GM23338 (cell line): ENCODE results near the gene TMEM273. TPM values are rescaled to one million over a fixed set of nuclear protein-coding genes. Genes with fewer than 3 reads are reported as not detected.

Experiments used
- ATAC-seq: fragments of 200-7000 bp; cut with Tn5 transposase; 3 replicates; pipeline ENCODE4 v1.9.1; 2020
- DNase-seq: peaks from one replicate; pipeline ENCODE4 v3.0.0-alpha.2; 2015; ENCODE audit warnings: low spot score
- H2AFZ ChIP-seq: fragments of 200-600 bp; sonication (generic); 2 replicates; pipeline ENCODE4 v1.8.0; 2016; ENCODE audit warnings: antibody characterized with exemption, mild to moderate bottlenecking, moderate library complexity
- H3F3A ChIP-seq: fragments of 200-600 bp; sonication (generic); replicated peaks from 2 replicates; pipeline ENCODE4 v1.8.0; 2017; ENCODE audit warnings: antibody characterized with exemption, mixed run types, low read depth
- H3K27ac ChIP-seq: fragments of 200-600 bp; sonication (generic); 2 replicates; pipeline ENCODE4 v1.6.1; 2016; ENCODE audit warnings: low read depth
- H3K27me3 ChIP-seq: fragments of 200-600 bp; sonication (generic); 2 replicates; pipeline ENCODE4 v1.8.0; 2016; ENCODE audit warnings: mild to moderate bottlenecking, mixed run types, moderate library complexity; ENCODE audit not compliant: insufficient read depth
- H3K36me3 ChIP-seq: fragments of 200-600 bp; sonication (generic); 2 replicates; pipeline ENCODE4 v1.8.0; 2016; ENCODE audit warnings: mild to moderate bottlenecking; ENCODE audit not compliant: insufficient read depth
- H3K4me1 ChIP-seq: fragments of 200-600 bp; sonication (generic); 2 replicates; pipeline ENCODE4 v1.8.0; 2016; ENCODE audit warnings: mild to moderate bottlenecking, moderate library complexity; ENCODE audit not compliant: insufficient read depth
- H3K4me2 ChIP-seq: fragments of 200-600 bp; sonication (generic); 2 replicates; pipeline ENCODE4 v1.7.1; 2017; ENCODE audit warnings: mixed run types
- H3K4me3 ChIP-seq: fragments of 200-600 bp; sonication (generic); 2 replicates; pipeline ENCODE4 v1.6.1; 2016; ENCODE audit warnings: mixed run types
- H3K79me2 ChIP-seq: fragments of 200-600 bp; sonication (generic); replicated peaks from 2 replicates; pipeline ENCODE4 v1.8.0; 2017; ENCODE audit warnings: mild to moderate bottlenecking; ENCODE audit not compliant: insufficient read depth
- H3K9me2 ChIP-seq: fragments of 200-600 bp; sonication (generic); 2 replicates; pipeline ENCODE4 v1.8.0; 2017; ENCODE audit not compliant: insufficient read depth
- H4K20me1 ChIP-seq: fragments of 200-600 bp; sonication (generic); replicated peaks from 2 replicates; pipeline ENCODE4 v1.8.0; 2017; ENCODE audit warnings: mild to moderate bottlenecking; ENCODE audit not compliant: insufficient read depth
- H3K27ac Mint-ChIP-seq: 2 replicates; pipeline ENCODE4 v1.8.0; 2020; ENCODE audit warnings: inconsistent platforms, mild to moderate bottlenecking, moderate library complexity, mixed read lengths
- H3K27me3 Mint-ChIP-seq: 3 replicates; pipeline ENCODE4 v1.8.0; 2022; ENCODE audit warnings: low read depth, mild to moderate bottlenecking, moderate library complexity, mixed read lengths, inconsistent platforms; ENCODE audit not compliant: insufficient read depth, poor library complexity
- H3K36me3 Mint-ChIP-seq: 3 replicates; pipeline ENCODE4 v1.8.0; 2021; ENCODE audit warnings: low read depth, mild to moderate bottlenecking, inconsistent platforms, moderate library complexity, mixed read lengths
- H3K4me1 Mint-ChIP-seq: 3 replicates; pipeline ENCODE4 v1.8.0; 2020; ENCODE audit warnings: mild to moderate bottlenecking, inconsistent platforms, mixed read lengths
- H3K4me3 Mint-ChIP-seq: 3 replicates; pipeline ENCODE4 v1.8.0; 2021; ENCODE audit warnings: moderate library complexity, mild to moderate bottlenecking, inconsistent platforms, mixed read lengths
- H3K9me3 Mint-ChIP-seq: 3 replicates; pipeline ENCODE4 v1.8.0; 2020; ENCODE audit warnings: moderate library complexity, mild to moderate bottlenecking, inconsistent platforms, mixed read lengths
- CREB1 ChIP-seq: fragments of 250-450 bp; sonication (Bioruptor Pico); IDR thresholded peaks from 2 replicates; pipeline ENCODE4 v1.5.0; 2020; ENCODE audit warnings: low read depth, mild to moderate bottlenecking, moderate library complexity
- EZH2phosphoT487 ChIP-seq: fragments of 200-600 bp; sonication (generic); IDR thresholded peaks from one replicate; pipeline ENCODE4 v1.8.1; 2018; ENCODE audit warnings: antibody characterized with exemption; ENCODE audit not compliant: unreplicated experiment
- JUNB ChIP-seq: IDR thresholded peaks from one replicate; pipeline ENCODE4 v1.6.1; 2016; ENCODE audit warnings: antibody characterized with exemption; ENCODE audit not compliant: unreplicated experiment
- NANOG ChIP-seq: IDR thresholded peaks from 2 replicates; pipeline ENCODE4 v1.6.1; 2016; ENCODE audit warnings: antibody characterized with exemption, borderline replicate concordance
- POLR2AphosphoS5 ChIP-seq: IDR thresholded peaks from 2 replicates; pipeline ENCODE4 v1.6.1; 2016; ENCODE audit warnings: antibody characterized with exemption, low read depth
- STAT1 ChIP-seq: IDR thresholded peaks from one replicate; pipeline ENCODE4 v1.6.1; 2016; ENCODE audit warnings: antibody characterized with exemption; ENCODE audit not compliant: unreplicated experiment
- ZNF331 ChIP-seq: fragments of 250-450 bp; sonication (Bioruptor Pico); IDR thresholded peaks from 2 replicates; pipeline ENCODE4 v1.5.0; 2020; ENCODE audit warnings: low read depth, mild to moderate bottlenecking, moderate library complexity
- polyA plus RNA-seq: library from polyadenylated mRNA; unstranded; fragments of >200 nt; fragmentation: Nextera tagmentation; extraction: Ambion mirVana; gene quantifications from 2 replicates; pipeline ENCODE4 v1.2.1, GENCODE V29; 2016
- total RNA-seq: library from RNA; depleted of rRNA; stranded (reverse); fragments of >200 nt; shearing (Covaris generic); gene quantifications from 2 replicates; pipeline ENCODE4 v1.2.3, GENCODE V29; 2014
- TF ChIP-seq, protein P1 (sequence below): fragments of 250-450 bp; sonication (Bioruptor Pico); IDR thresholded peaks from 2 replicates; pipeline ENCODE4 v1.5.0; 2020; ENCODE audit warnings: mild to moderate bottlenecking, moderate library complexity
- TF ChIP-seq, protein P2 (sequence below): IDR thresholded peaks from one replicate; pipeline ENCODE4 v1.6.1; 2018; ENCODE audit warnings: antibody characterized with exemption; ENCODE audit not compliant: unreplicated experiment

TMEM273 gene
- total and polyA plus RNA-seq, 2 experiments from 2014 or later = not detected

DNA sequence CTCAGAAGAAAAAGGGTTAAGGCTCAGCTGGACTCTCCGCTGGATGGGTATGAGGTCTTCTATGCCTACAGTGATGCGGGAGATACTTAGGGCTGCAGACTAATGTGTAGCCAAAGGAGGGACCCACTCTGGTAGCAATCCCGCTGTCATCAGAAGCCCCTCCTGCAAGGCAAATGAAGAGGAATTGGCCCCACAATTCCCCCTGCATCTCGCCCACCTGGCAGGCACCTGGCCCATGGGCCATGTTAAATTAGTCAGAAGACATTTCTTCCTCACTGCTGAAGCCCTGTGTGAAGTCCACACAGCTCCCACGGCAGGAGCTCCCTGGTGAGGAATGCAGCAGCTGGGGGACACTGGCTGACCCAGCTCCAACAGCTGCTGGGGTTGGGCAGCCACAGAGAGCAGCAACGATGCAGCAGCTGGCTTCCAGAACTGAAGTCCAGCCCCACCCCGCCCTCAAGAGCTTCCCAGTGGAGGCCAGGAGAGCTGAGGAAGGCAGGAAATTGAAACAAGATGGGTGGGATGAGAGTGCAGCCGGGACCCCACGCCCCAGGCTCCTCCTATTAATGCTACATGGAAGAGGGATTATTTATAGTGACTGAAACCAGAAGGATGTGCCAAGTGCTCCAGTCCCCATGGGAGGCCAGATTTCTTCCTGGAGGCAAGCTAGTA, 78.4 kb downstream of the TMEM273 start (continued):
- TF ChIP-seq EZH2phosphoT487 (no peak), STAT1 (no peak)
- TF ChIP-seq, protein P1, sequence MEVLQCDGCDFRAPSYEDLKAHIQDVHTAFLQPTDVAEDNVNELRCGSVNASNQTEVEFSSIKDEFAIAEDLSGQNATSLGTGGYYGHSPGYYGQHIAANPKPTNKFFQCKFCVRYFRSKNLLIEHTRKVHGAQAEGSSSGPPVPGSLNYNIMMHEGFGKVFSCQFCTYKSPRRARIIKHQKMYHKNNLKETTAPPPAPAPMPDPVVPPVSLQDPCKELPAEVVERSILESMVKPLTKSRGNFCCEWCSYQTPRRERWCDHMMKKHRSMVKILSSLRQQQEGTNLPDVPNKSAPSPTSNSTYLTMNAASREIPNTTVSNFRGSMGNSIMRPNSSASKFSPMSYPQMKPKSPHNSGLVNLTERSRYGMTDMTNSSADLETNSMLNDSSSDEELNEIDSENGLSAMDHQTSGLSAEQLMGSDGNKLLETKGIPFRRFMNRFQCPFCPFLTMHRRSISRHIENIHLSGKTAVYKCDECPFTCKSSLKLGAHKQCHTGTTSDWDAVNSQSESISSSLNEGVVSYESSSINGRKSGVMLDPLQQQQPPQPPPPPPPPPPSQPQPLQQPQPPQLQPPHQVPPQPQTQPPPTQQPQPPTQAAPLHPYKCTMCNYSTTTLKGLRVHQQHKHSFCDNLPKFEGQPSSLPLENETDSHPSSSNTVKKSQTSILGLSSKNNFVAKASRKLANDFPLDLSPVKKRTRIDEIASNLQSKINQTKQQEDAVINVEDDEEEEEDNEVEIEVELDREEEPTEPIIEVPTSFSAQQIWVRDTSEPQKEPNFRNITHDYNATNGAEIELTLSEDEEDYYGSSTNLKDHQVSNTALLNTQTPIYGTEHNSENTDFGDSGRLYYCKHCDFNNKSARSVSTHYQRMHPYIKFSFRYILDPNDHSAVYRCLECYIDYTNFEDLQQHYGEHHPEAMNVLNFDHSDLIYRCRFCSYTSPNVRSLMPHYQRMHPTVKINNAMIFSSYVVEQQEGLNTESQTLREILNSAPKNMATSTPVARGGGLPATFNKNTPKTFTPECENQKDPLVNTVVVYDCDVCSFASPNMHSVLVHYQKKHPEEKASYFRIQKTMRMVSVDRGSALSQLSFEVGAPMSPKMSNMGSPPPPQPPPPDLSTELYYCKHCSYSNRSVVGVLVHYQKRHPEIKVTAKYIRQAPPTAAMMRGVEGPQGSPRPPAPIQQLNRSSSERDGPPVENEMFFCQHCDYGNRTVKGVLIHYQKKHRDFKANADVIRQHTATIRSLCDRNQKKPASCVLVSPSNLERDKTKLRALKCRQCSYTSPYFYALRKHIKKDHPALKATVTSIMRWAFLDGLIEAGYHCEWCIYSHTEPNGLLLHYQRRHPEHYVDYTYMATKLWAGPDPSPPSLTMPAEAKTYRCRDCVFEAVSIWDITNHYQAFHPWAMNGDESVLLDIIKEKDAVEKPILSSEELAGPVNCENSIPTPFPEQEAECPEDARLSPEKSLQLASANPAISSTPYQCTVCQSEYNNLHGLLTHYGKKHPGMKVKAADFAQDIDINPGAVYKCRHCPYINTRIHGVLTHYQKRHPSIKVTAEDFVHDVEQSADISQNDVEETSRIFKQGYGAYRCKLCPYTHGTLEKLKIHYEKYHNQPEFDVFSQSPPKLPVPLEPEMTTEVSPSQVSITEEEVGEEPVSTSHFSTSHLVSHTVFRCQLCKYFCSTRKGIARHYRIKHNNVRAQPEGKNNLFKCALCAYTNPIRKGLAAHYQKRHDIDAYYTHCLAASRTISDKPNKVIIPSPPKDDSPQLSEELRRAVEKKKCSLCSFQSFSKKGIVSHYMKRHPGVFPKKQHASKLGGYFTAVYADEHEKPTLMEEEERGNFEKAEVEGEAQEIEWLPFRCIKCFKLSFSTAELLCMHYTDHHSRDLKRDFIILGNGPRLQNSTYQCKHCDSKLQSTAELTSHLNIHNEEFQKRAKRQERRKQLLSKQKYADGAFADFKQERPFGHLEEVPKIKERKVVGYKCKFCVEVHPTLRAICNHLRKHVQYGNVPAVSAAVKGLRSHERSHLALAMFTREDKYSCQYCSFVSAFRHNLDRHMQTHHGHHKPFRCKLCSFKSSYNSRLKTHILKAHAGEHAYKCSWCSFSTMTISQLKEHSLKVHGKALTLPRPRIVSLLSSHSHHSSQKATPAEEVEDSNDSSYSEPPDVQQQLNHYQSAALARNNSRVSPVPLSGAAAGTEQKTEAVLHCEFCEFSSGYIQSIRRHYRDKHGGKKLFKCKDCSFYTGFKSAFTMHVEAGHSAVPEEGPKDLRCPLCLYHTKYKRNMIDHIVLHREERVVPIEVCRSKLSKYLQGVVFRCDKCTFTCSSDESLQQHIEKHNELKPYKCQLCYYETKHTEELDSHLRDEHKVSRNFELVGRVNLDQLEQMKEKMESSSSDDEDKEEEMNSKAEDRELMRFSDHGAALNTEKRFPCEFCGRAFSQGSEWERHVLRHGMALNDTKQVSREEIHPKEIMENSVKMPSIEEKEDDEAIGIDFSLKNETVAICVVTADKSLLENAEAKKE = no peak

DNA sequence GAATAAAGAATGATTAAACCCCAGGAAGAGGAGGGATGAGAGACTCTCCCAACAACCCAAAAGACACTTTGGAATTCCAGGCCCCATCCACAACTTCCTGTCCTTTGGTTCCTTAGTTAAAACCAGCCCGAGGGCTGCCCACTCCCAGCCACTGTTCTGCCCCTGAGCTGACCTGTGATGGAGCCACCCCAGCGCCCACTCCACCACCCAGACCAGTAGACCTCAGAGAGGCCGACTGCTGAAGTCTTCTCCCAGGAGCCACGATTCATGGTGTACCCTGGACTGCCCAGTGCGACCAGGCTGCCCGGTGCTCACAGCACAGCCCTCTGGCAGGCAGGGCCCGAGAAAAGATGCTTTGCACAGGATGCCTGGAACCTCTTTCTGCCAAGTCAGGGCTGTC, 79.5 kb downstream of the TMEM273 start:
- Histone ChIP-seq H3K27me3 (no peaks in the 10 kb centered on the region), H3K36me3 (no peaks in the 10 kb centered on the region), H3K4me3 (no peak overlapping the region), H3K79me2 (no peaks in the 10 kb centered on the region), H3K9me2 (no peaks in the 10 kb centered on the region), H4K20me1 (no peaks in the 10 kb centered on the region), H2AFZ (no peak overlapping the region), H3K4me1 (no peaks in the 10 kb centered on the region), H3K27ac (no peak overlapping the region), H3F3A (no peaks in the 10 kb centered on the region), H3K4me2 (no peak overlapping the region)
- no peak overlapping the region for H3K4me3 Mint-ChIP-seq
- H3K9me3 Mint-ChIP-seq = no peaks in the 10 kb centered on the region
- ATAC-seq (no peak), DNase-seq (no peak)
- no peaks in the 10 kb centered on the region for H3K36me3 Mint-ChIP-seq
- H3K27ac Mint-ChIP-seq = no peak overlapping the region
- H3K4me1 Mint-ChIP-seq = peaks cover 8% of the 10 kb centered on the region
- H3K27me3 Mint-ChIP-seq = peaks cover 5% of the 10 kb centered on the region
- TF ChIP-seq POLR2AphosphoS5 (no peak), CREB1 (no peak), JUNB (no peak), NANOG (no peak), STAT1 (no peak), ZNF331 (CRISPR knock-in tag) (no peak), EZH2phosphoT487 (no peak)
- TF ChIP-seq, protein P2, sequence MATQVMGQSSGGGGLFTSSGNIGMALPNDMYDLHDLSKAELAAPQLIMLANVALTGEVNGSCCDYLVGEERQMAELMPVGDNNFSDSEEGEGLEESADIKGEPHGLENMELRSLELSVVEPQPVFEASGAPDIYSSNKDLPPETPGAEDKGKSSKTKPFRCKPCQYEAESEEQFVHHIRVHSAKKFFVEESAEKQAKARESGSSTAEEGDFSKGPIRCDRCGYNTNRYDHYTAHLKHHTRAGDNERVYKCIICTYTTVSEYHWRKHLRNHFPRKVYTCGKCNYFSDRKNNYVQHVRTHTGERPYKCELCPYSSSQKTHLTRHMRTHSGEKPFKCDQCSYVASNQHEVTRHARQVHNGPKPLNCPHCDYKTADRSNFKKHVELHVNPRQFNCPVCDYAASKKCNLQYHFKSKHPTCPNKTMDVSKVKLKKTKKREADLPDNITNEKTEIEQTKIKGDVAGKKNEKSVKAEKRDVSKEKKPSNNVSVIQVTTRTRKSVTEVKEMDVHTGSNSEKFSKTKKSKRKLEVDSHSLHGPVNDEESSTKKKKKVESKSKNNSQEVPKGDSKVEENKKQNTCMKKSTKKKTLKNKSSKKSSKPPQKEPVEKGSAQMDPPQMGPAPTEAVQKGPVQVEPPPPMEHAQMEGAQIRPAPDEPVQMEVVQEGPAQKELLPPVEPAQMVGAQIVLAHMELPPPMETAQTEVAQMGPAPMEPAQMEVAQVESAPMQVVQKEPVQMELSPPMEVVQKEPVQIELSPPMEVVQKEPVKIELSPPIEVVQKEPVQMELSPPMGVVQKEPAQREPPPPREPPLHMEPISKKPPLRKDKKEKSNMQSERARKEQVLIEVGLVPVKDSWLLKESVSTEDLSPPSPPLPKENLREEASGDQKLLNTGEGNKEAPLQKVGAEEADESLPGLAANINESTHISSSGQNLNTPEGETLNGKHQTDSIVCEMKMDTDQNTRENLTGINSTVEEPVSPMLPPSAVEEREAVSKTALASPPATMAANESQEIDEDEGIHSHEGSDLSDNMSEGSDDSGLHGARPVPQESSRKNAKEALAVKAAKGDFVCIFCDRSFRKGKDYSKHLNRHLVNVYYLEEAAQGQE = no peak
